Measurements from ENCODE around the gene KLHL3. TPM values are rescaled to one million over a fixed set of nuclear protein-coding genes. Genes with fewer than 3 reads are reported as not detected.

KLHL3 gene
- total RNA-seq, 1 experiment from 2014 or later, result 16.9 TPM

DNA sequence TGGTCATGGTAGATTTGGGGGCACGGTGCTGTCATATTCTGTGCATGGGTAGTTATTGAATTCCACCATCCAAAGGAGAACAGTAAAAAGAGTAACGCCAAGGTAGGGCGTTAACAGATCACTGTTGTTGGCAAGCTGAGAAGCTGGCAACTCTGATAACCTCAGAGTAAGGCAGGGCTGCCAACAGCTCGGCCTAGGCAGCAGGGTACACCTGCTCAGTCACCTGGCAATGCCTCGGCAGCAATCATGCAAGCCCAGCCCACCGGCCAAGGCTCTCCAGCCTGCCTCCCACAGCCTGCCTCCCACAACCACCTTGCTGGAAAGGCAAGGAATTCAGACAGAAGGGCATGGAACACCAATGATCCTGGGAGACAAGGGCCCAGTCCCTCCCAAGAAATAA, 63.9 kb downstream of the KLHL3 start:
- Mint-ChIP-seq H3K9me3 (ENCODE audit: low read depth, unreplicated experiment) (no peaks in the 10 kb centered on the region), H3K4me1 (ENCODE audit: low read depth, unreplicated experiment) (peaks cover 27% of the 10 kb centered on the region), H3K36me3 (ENCODE audit: insufficient read depth, unreplicated experiment) (peaks cover 8% of the 10 kb centered on the region), H3K27me3 (ENCODE audit: unreplicated experiment) (no peaks in the 10 kb centered on the region), H3K4me3 (ENCODE audit: low read depth, unreplicated experiment) (no peak overlapping the region), H3K27ac (ENCODE audit: unreplicated experiment) (no peak overlapping the region)
- DNase-seq, result no peak
- TF ChIP-seq CTCF (IDR thresholded peaks at IDR 0.05; ENCODE audit: unreplicated experiment), result no peak
- intact Hi-C loops (cut with micrococcal nuclease; ENCODE audit: unreplicated experiment), result no loop called here
- CTCF ChIA-PET, result interaction anchor here (1.2 kb wide), 1 partner anchor 12 kb away, joined by 4 read pairs; no protein-coding TSS in a partner anchor
- no TSS peak for BruUV-seq (replicated peaks)

DNA sequence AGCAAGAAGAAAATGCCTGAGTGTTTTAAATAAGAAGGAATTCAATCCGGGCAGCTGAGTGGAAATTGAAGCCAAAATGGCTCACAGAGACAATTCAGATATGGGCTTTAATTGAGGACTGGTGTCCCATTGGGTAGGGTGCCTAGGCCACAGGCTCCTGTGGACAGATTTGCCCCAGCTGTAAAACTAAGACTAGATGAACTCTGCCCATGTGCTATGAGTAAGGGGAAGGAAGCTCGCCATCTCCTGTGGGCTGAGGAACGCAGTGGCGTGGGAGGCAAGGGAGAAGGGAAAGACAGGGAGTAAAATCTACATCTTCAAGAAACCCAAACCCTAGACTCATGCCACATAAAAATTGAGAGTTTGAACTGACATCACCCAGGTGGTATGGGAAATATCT, 66.1 kb downstream of the KLHL3 start:
- CTCF ChIA-PET, result no interaction called here
- no peak for DNase-seq
- intact Hi-C loops (cut with micrococcal nuclease; ENCODE audit: unreplicated experiment), result loop anchor here (10.0 kb wide), 1 partner anchor 155 kb away; no protein-coding TSS in a partner anchor
- Mint-ChIP-seq H3K27me3 (ENCODE audit: unreplicated experiment) (no peaks in the 10 kb centered on the region), H3K4me3 (ENCODE audit: low read depth, unreplicated experiment) (no peak overlapping the region), H3K27ac (ENCODE audit: unreplicated experiment) (no peak overlapping the region), H3K36me3 (ENCODE audit: insufficient read depth, unreplicated experiment) (peaks cover 8% of the 10 kb centered on the region), H3K9me3 (ENCODE audit: low read depth, unreplicated experiment) (no peaks in the 10 kb centered on the region), H3K4me1 (ENCODE audit: low read depth, unreplicated experiment) (peaks cover 48% of the 10 kb centered on the region)
- no TSS peak for BruUV-seq (replicated peaks)
- TF ChIP-seq CTCF (IDR thresholded peaks at IDR 0.05; ENCODE audit: unreplicated experiment), result no peak

DNA sequence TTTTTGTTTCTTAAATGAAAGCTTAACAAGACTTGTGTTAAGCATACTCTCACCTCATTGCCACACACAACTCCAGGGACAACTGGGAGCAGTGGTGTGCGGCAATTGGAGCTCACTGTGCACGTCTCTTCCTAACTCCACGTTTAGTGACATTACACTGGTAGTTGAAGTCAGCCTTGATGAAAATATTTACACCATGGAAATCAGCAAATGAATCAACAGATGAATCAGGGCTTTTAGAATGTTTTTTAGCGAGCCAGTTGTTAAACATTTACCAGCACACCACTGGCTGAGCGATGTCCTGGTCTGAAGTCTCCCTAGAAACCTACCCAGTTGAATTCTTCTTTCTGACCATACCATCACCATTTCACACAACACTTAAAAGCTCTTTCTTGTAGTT, 67.3 kb downstream of the KLHL3 start:
- no peak overlapping the region for H3K27ac Mint-ChIP-seq (ENCODE audit: unreplicated experiment)
- peaks cover 48% of the 10 kb centered on the region for H3K4me1 Mint-ChIP-seq (ENCODE audit: low read depth, unreplicated experiment)
- no peaks in the 10 kb centered on the region for H3K9me3 Mint-ChIP-seq (ENCODE audit: low read depth, unreplicated experiment)
- DNase-seq, result peak; percentile 16
- intact Hi-C loops (cut with micrococcal nuclease; ENCODE audit: unreplicated experiment), result loop anchor here (10.0 kb wide), 1 partner anchor 156 kb away; no protein-coding TSS in a partner anchor
- H3K36me3 Mint-ChIP-seq (ENCODE audit: insufficient read depth, unreplicated experiment), result peaks cover 8% of the 10 kb centered on the region
- H3K4me3 Mint-ChIP-seq (ENCODE audit: low read depth, unreplicated experiment), result peak overlapping the region; percentile 34
- no peaks in the 10 kb centered on the region for H3K27me3 Mint-ChIP-seq (ENCODE audit: unreplicated experiment)
- CTCF ChIA-PET, result interaction anchor here (1.1 to 1.2 kb wide), 2 partner anchors 8 to 14 kb away, joined by 3 to 7 read pairs; no protein-coding TSS in a partner anchor
- no peak for TF ChIP-seq CTCF (IDR thresholded peaks at IDR 0.05; ENCODE audit: unreplicated experiment)
- no TSS peak for BruUV-seq (replicated peaks)

DNA sequence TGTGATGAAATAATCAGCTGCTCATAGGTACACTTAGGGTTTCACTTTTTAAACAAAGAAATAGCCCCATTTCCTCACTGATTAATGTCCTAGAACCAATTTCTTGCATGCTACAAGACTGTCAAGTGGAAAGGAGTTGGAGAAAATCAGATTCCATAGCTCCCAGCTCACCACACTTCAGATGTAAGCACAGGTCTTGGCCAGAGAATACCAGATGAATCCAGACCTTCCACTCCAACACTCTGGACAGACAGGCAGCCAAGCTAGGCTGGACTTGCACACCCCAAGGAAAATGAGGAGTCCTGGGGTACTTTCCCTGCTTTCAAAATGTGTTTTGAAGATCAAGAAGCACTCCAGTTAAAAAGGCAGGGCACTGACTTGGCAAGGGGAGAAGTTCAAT, 68.5 kb downstream of the KLHL3 start:
- no peaks in the 10 kb centered on the region for H3K27me3 Mint-ChIP-seq (ENCODE audit: unreplicated experiment)
- intact Hi-C loops (cut with micrococcal nuclease; ENCODE audit: unreplicated experiment), result loop anchor here (2.0 to 10.0 kb wide), 2 partner anchors 51 to 157 kb away; no protein-coding TSS in a partner anchor
- H3K9me3 Mint-ChIP-seq (ENCODE audit: low read depth, unreplicated experiment), result no peaks in the 10 kb centered on the region
- CTCF ChIA-PET, result interaction anchor here (2.1 kb wide), 1 partner anchor 75 kb away, joined by 12 read pairs; no protein-coding TSS in a partner anchor
- no peak for DNase-seq
- no TSS peak for BruUV-seq (replicated peaks)
- no peak overlapping the region for H3K4me3 Mint-ChIP-seq (ENCODE audit: low read depth, unreplicated experiment)
- H3K27ac Mint-ChIP-seq (ENCODE audit: unreplicated experiment), result no peak overlapping the region
- H3K4me1 Mint-ChIP-seq (ENCODE audit: low read depth, unreplicated experiment), result peaks cover 53% of the 10 kb centered on the region
- peaks cover 8% of the 10 kb centered on the region for H3K36me3 Mint-ChIP-seq (ENCODE audit: insufficient read depth, unreplicated experiment)
- no peak for TF ChIP-seq CTCF (IDR thresholded peaks at IDR 0.05; ENCODE audit: unreplicated experiment)
